HS-5 (cell line): Measurements from ENCODE around the gene RTCA.
"Not testable (repeated sequence)": the region's sequence is repeated elsewhere in the genome, so short reads cannot be mapped to it uniquely, and the experiment has no call there.

ENCODE experiments used
- DNase-seq: peaks from one replicate; pipeline ENCODE4 v3.0.0-alpha.2; 2012; ENCODE audit warnings: low read depth

The RTCA gene

DNA sequence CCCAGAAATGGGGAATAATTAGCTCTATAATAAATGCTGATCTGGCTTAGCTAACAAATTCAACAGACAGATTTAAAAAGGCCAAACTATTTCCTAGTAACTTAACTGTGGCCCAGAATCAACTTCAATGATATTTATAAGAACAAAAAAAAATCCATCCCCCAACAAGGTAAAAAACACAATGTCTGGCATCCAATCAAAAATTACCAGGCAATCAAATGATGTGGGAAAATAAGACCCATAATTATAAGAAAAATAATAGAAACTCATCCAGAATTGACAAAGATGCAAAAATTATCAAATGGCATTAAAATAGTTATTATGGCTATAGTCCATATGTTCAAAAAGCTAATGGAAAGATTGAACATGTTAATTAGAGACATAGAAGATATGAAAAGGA, 43.8 kb downstream of the RTCA start:
- DNase-seq, result no peak

DNA sequence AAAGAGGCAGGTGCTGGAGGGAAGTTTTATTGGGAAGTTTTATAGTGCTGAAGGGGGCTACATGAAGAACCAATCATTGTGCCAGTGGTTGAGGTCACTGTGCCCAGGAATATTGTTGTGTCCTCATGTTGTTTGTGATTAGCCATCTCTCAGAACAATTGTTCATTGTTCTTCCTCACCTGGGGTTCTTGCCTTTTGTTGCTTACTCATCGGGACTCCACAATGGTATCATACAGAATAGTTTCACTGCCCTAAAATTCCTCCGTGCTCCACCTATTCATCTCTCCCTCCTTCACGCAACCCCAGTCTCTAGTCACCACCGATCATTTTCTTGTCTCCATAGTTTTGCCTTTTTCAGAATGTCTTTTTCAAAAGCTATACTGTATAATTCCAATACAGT, 47.4 kb downstream of the RTCA start:
- DNase-seq, result no peak

DNA sequence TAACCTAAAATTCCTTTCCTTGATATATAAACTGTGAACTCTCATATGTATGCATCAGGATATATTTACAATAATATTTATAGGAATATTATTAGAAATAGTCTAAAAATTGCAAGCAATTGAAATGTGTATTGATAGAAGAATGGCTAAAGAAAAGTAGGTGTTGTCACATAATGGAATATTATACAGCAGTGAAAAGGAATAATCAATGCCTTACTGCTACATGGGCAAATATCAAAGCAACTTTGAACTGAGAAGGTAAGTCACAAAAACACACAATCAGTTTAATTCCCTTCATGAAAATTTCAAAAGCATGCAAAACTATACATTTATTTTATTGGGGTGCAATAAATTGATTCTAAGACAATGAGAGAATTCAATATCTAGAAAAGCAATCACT, 50.6 kb downstream of the RTCA start:
- no peak for DNase-seq

DNA sequence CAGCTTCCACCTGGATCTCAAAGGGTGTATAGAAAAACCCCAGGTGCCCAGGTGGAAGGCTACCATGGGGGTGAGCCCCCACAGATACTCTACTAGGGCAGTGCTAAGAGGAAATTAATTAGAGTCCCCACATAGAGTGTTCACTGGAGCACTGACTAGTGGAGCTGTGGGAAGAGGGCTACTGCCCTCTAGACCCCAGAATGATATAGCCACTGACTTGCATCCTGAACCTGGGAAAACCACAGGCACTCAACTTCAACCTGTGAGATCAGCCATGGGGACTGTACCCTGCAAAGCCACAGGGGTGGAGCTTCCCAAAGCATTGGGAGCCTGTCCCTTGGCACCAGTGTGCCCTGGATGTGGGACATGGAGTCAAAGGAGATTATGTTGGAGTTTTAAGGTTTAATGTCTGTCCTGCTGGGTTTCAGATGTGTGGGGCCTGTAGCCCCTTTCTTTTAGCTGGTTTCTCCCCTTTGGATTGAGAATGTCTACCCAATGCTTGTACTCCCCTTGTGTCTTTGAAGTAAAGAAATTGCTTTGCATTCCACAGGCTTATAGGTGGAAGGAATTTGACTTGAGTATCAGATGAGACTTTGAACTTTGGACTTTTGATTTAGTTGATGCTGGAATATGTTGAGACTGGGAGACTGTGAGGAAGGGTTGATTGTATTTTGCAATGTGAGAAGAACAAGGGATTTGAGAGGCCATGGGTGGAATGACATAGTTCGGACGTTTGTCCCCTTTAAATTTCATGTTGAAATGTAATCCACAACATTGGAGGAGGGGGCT, 54.5 kb downstream of the RTCA start:
- no peak for DNase-seq

DNA sequence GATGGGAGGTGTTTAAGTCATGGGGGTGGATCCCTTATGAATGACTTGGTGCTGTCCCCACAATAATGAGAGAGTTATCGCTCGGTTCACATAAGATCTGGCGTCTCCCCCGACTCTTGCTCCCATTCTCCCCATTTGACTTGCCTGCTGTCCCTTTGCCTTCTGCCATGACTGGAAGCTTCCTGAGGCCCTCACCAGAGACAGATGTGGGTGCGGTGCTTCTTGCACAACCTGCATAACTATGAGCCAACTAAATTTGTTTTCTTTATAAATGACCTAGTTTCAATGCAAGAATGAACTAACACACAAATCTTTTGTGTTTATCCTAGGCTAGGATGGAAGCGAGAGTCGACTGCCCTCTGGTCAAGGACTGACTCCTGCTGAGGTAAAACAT, 55.1 kb downstream of the RTCA start:
- DNase-seq, result no peak

DNA sequence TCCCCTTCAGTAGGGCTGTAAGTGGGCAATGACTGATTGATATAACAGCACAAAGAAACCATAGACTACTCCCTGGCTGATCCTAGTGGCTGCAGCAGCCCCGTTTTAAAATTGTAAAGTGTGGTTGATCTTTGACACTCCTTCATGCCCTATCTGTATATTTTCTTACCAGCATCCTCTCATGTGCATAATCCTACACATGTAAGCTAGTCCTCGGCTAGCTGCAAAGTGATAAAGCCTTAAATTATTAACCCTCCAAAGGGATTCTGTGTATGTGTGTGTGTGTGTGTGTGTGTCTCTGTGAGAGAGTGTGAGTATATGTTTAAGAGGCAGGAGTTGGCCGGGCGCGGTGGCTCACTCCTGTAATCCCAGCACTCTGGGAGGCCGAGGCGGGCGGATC, 55.5 kb downstream of the RTCA start:
- DNase-seq, result no peak

DNA sequence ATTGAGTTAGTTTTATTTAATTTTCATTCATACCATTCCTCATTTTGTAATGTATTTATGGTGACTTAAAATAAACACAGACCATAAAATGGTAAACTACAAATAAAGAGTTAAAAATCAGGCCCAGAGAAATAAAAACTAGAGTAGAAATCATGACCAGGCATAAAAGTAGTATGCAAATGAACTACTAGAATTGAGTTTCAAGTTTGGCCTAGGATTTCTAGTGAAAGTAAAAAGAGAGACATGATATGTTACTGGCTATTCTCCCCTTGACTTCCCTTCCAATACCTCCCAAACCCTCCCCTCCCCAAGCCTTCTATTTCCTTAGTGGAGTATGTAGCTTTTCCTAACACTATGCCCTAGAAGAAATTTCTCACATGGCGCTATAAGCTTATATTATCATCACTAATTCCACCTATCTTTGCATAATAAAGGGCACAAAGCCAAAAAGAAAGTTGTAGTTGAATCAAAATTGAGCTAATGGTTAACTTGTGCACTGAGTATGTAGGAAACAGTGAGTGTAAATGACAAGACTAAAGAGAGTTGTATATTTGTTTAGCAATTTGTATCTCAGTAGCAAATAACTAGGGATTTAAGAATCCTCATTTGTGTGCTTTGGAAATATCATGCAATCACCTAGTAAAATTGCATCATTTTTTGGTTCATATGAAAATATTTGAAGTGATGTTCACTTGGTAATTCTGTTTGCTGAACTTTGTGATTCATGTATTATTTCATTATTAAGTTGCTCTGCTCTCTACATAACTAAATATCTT, 56.6 kb downstream of the RTCA start:
- peak; percentile 4 for DNase-seq

DNA sequence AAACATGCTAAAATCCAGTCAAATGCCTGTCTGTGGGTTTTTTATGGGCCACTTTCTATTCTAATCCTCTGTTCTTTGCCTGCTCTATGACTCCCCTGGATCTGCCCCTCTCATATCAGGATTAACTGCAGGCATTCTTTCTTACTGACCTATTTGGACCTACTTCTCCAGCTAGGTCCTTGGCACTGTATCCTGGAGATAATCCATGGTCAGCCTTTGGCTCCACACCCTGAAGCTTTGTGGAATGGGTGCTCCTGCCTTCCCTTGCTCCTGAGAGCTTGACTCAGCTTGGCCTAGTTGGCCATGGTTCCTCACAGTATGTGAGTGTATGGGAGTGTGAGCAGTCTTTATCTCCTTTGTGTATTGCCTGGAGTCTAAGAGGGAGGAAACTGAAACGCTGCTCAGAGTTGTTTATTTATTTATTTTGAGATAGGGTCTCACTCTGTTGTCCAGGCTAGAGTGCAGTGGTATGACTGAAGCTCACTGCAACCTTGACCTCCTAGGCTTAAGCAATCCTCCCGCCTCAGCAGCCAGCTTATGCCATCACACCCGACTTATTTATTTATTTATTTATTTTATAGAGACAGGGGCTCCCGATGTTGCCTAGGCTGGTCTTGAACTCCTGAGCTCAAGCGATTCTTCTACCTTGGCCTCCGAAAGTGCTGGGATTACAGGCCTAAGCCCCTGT, 57.5 kb downstream of the RTCA start:
- DNase-seq, result no peak

DNA sequence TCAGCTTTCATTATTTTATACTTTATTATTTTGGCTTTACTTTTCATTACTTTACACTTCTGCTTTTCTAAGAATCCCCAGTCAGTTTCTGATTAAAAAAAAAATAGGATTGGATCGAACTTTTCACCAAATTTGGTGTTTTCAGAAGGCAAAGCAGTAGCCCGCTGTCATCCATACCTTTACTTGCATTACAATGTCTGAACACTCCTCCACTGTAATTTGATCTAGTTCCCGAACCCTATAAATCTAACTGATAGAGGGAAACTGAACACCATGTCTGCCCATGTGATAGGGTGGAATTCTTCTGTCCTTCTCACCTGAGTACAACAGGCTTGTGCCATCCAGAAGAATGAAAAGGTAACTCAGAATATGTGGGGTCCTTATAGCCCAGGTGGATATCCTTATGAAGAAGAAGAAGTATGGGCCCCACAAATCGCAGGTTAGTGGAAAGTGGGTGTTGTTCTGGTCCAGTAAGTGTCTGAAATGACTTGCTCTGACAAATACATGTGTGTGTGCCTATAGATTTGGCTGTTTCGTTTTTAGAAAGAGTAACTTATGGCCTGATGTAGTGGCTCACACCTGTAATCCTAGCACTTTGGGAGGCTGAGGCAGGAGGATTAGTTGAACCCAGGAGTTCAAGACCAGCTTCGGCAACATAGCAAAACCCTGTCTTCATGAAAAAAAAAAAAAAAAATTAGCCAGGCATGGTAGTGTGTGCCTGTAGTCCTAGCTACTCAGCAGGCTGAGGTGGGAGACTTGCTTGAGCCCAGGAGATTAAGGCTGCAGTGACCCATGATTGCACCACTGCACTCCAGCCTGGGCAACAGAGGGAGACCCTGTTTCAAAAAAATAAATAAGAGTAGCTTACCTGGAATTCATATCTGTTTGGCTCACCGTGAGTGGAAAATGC, 59.7 kb downstream of the RTCA start:
- no peak for DNase-seq

DNA sequence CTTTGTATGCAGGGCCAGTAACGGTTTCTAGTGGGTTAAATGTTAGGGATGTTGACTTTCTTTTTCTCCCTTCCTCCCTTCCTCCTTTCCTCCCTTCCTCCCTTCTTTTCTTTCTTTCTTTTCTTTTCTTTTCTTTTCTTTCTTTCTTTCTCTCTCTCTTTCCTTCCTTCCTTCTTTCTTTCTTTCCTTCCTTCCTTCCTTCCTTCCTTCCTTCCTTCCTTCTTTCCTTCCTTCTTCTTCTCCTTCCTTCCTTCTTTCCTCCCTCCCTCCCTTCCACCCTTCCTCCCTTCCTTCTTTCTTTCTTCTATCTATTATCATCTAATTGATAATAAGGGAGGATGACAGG, 60.3 kb downstream of the RTCA start:
- DNase-seq, result not testable (repeated sequence)

DNA sequence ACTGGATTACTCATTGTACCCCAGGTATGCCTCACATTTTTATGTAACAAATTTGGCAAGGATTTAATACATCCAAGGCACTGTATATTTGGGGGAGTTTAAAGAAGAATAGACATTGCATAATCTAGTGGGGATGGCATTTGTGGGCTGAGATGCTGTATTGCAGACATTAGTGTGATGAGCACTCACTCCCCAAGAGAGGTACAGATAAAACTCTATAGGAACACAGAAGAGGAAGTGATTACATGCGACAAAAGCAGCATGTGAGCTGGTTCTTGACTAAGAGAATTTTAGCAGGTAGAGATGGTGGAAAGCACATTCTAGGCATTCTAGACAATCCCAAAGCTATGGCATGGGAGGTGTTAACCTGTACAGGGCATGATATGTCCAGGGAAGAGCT, 62.1 kb downstream of the RTCA start:
- DNase-seq, result no peak

DNA sequence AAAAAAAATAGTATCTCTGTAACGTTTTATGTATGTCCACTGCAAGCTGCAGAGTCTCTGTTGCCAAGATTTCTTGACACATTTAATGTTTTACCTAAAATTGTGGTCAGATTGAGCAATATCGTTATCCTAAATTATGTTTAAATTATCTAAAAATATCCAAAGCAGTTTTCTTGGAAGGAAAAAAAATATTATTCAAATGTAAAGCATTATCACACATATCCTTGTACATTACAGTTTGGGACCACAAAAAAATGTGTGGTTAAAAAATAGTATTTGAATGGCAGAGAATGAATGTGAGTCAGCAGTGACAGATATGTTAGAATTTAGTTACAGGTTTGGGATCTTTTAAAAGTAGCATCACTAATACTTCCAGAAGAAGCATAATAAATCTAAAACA, 65.1 kb downstream of the RTCA start:
- DNase-seq, result not testable (repeated sequence)

DNA sequence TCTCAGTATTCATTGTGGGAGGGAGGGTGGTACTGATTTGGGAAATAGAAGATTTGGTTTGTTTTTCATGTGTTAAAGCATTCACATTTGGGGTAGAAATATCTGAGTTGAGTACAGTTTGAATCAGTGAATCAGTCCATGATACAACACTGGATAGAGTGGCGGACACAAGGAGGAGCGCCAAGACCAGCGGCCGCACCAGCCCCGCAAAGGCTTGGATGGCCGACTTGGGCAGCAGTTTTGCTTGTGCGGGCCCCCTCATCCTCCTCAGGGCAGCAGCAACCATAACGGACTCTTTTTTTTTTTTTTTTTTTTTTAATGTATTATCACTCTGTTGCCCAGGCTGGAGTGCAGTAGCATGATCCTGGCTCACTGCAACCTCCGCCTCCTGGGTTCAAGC, 66.3 kb downstream of the RTCA start:
- DNase-seq, result no peak

DNA sequence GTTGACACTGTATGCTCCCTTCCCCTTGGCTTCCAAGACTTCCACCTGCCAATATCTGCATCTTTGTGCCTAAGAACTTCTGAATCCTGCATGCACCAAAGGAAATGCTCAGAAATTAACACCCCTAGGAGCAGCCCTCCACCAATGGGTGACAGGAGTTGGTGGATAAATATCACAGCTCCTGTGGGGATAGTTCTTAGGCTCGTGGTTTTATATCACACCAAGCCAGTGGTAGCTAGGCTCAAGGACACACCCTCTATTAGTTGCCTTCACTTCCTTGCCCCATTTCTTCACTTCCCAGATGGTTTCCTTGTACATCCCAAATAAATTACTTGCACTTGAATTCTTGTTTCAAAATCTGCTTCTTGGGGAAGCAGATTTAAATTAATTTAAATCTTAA, 69.4 kb downstream of the RTCA start:
- no peak for DNase-seq

DNA sequence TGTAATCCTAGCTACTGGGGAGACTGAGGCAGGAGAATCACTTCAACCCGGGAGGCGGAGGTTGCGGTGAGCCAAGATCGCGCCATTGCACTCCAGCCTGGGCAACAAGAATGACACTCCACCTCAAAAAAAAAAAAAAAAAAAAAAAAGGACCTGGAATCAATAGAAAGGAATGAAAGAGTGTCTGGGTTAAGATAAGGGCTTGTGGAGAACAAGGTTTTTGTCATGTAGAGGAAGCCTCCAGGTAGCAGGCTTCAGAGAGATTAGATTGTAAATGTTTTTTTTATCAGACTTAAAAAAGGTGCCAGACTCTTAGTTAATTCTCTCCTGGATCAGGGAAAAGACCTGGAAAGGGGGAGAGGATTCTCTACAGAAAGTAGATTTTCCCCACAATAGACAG, 71.9 kb downstream of the RTCA start:
- DNase-seq, result not testable (repeated sequence)

DNA sequence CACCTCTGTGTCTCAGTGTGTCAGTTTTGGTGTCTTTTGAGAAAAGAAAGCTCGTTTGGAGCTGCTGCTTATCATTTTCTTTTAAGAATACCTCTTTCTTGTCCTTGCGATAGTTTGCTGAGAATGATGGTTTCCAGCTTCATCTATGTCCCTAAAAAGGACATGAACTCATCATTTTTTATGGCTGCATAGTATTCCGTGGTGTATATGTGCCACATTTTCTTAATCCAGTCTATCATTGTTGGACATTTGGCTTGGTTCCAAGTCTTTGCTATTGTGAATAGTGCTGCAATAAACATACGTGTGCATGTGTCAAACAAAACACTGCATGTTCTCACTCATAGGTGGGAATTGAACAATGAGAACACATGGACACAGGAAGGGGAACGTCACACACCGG, 73.7 kb downstream of the RTCA start:
- not testable (repeated sequence) for DNase-seq

DNA sequence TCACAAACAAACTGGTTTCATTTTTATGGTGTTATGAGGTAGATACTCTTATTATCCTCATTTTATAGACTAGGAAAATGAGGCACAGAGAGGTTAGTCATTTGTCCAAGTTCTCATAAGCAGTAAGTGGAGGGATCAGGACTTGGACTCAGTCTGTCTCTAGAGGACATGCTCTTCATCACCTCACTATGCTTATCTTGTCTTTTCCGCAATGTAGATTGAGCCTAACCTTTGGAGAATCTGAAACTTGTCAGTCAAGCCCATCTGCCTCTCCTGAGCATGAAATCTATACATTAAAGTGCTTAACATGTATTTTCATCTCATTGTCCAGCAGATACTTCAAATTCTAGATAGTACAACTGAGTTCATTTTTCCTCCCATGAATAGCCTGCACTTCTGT, 74.5 kb downstream of the RTCA start:
- DNase-seq, result no peak

DNA sequence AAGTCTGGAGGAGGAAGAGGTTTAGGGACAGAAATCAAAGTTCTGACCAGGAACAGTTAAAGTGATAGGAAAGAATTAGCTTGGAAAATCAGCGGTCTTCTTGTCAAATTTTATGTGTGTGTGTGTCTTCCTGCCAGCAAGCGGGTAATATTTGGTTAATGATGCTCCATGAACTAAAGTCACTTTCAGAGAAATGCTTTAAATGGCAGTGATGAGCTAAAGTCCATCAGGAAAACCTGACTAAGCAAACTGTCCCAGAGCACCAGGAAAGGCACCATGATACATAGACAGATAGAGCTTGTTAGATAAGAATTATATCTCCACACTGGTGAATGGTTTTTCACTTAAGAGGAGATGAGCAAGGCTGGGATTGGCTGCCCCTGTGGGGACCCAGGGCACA, 76.3 kb downstream of the RTCA start:
- no peak for DNase-seq
